Thyroid gland (tissue), 4 donors: ENCODE results near the gene STAG1.
"Not testable (repeated sequence)": the region's sequence is repeated elsewhere in the genome, so short reads cannot be mapped to it uniquely, and the experiment has no call there.

Experiments used
- POLR2A ChIP-seq, 2 donors: fragments of 450-650 bp; IDR thresholded peaks; one replicate each; pipeline ENCODE4 v1.6.1; 2017; ENCODE audit warnings: antibody characterized with exemption in 2 of 2, mild to moderate bottlenecking in 2 of 2, moderate library complexity in 1 of 2
- TF ChIP-seq, protein P1 (sequence below), 6 experiments: fragments of 200-600 bp in 3 of 6; fragments of 450-650 bp in 3 of 6; sonication (generic) in 3 of 6; IDR thresholded peaks; one replicate each; pipeline ENCODE4 v1.5.1; 2016 to 2019; ENCODE audit warnings: antibody characterized with exemption in 6 of 6, mild to moderate bottlenecking in 2 of 6, inconsistent platforms in 1 of 6, moderate library complexity in 1 of 6

DNA sequence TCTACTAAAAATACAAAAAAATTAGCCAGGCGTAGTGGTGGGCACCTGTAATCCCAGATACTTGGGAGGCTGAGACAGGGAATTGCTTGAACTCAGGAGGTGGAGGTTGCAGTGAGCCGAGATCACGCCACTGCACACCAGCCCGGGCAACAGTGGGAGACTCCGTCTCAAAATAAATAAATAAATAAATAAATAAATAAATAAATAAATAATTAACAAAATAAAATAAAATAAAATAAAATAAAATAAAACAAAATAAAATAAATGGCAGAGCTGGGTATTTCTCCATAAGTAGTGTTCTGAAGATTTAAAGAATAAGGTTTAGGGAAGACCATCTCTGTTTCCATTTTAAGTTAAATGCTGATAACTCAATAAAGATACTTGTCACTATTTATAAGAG is 376.4 kb downstream of the STAG1 start:
- TF ChIP-seq, protein P1, sequence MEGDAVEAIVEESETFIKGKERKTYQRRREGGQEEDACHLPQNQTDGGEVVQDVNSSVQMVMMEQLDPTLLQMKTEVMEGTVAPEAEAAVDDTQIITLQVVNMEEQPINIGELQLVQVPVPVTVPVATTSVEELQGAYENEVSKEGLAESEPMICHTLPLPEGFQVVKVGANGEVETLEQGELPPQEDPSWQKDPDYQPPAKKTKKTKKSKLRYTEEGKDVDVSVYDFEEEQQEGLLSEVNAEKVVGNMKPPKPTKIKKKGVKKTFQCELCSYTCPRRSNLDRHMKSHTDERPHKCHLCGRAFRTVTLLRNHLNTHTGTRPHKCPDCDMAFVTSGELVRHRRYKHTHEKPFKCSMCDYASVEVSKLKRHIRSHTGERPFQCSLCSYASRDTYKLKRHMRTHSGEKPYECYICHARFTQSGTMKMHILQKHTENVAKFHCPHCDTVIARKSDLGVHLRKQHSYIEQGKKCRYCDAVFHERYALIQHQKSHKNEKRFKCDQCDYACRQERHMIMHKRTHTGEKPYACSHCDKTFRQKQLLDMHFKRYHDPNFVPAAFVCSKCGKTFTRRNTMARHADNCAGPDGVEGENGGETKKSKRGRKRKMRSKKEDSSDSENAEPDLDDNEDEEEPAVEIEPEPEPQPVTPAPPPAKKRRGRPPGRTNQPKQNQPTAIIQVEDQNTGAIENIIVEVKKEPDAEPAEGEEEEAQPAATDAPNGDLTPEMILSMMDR (IDR thresholded peaks at IDR 0.05) = not testable (repeated sequence)
- not testable (repeated sequence) for TF ChIP-seq POLR2A (IDR thresholded peaks at IDR 0.05)
